Aorta (tissue), 5 donors: Measurements from ENCODE around the gene ANXA9. TPM values are rescaled to one million over a fixed set of nuclear protein-coding genes. Genes with fewer than 3 reads are reported as not detected.

Source experiments
- ATAC-seq: fragments of 200-7000 bp; cut with Tn5 transposase; one replicate; pipeline ENCODE4 v1.9.1; 2022; ENCODE audit warnings: moderate library complexity; ENCODE audit not compliant: low FRiP score
- DNase-seq, 2 donors: peaks; one replicate each; pipeline ENCODE4 v3.0.0-alpha.2; 2020
- H3K27ac ChIP-seq, 2 donors: one replicate each; pipeline ENCODE4 v1.5.1; 2013; ENCODE audit warnings: low read length in 2 of 2, mild to moderate bottlenecking in 2 of 2, moderate library complexity in 2 of 2, control low read depth in 1 of 2, inconsistent platforms in 1 of 2, low read depth in 1 of 2
- H3K27me3 ChIP-seq, 2 donors: one replicate each; pipeline ENCODE4 v1.6.1; 2013; ENCODE audit warnings: control low read depth in 1 of 2, low read length in 1 of 2, mild to moderate bottlenecking in 1 of 2, moderate library complexity in 1 of 2; ENCODE audit not compliant: insufficient read depth in 2 of 2, control insufficient read depth in 1 of 2
- H3K36me3 ChIP-seq, 2 donors: one replicate each; pipeline ENCODE4 v1.6.1; 2013; ENCODE audit warnings: control low read depth in 1 of 2, low read length in 1 of 2, mild to moderate bottlenecking in 1 of 2; ENCODE audit not compliant: insufficient read depth in 2 of 2, control insufficient read depth in 1 of 2
- H3K4me1 ChIP-seq, 2 donors: one replicate each; pipeline ENCODE4 v1.6.1; 2013; ENCODE audit warnings: low read length in 2 of 2, control low read depth in 1 of 2, mild to moderate bottlenecking in 1 of 2, moderate library complexity in 1 of 2; ENCODE audit not compliant: insufficient read depth in 2 of 2, control insufficient read depth in 1 of 2
- H3K4me3 ChIP-seq, 2 donors: one replicate each; pipeline ENCODE4 v1.5.1; 2013; ENCODE audit warnings: low read length in 2 of 2, control low read depth in 1 of 2, mild to moderate bottlenecking in 1 of 2
- H3K9me3 ChIP-seq: one replicate; pipeline ENCODE4 v1.6.1; 2013; ENCODE audit warnings: mild to moderate bottlenecking, low read length; ENCODE audit not compliant: control insufficient read depth
- WGBS, 2 donors: extraction: QIAGEN DNeasy Blood & Tissue Kit; methylation state at CpG; one replicate each; pipeline ENCODE4 v1.1.7; 2013; 5-methylcytosine and 5-hydroxymethylcytosine counted together
- intact Hi-C, 2 donors: fragments of 100-400 bp; cut with DNase I; formaldehyde crosslinking; loops; one replicate each; pipeline versions ENCODE4 v1.14.2 to v1.15.0; 2022
- polyA plus RNA-seq, 2 donors: library from polyadenylated mRNA; stranded (reverse); fragments of 200-250 nt; gene quantifications; one replicate each; pipeline ENCODE4 v1.2.3, GENCODE V29; 2013
- total RNA-seq, 2 donors: library from RNA; stranded (reverse); fragmentation: NEBNext Ultra II Directional; extraction: Animal tissue kit (Norgen Biotek cat#: 25700); gene quantifications; one replicate each; pipeline ENCODE4 v1.2.1, GENCODE V29; 2021
- donor health status: healthy with polysubstance abuse.
- donor health status: Bipolar disorder and iron deficiency.
- donor health status: DM: no; HTN: no; CAD: no.
- donor health status: DM: no; HTN: no; CAD: no.
- donor health status: DM: yes; HTN: yes; CAD: no.

ANXA9 gene
- total and polyA plus RNA-seq, 4 donors: 0.15 TPM; not detected in 3

- WGBS, 2 donors: 75 to 77% methylated on average over 4 of the region's 4 CpGs
- intact Hi-C loops: no loop called here
- no peaks in the 10 kb centered on the region for H3K36me3 ChIP-seq
- H3K27me3 ChIP-seq: no peaks in the 10 kb centered on the region
- H3K4me3 ChIP-seq: no peak overlapping the region
- no peak for ATAC-seq
- H3K27ac ChIP-seq: no peak overlapping the region
- H3K4me1 ChIP-seq: peaks cover 0 to 2% of the 10 kb centered on the region in 2 donors
- no peaks in the 10 kb centered on the region for H3K9me3 ChIP-seq
- no peak for DNase-seq
Measured at GRCh38 chr1:151011154-151011850, 29.2 kb downstream of the ANXA9 start.

DNA sequence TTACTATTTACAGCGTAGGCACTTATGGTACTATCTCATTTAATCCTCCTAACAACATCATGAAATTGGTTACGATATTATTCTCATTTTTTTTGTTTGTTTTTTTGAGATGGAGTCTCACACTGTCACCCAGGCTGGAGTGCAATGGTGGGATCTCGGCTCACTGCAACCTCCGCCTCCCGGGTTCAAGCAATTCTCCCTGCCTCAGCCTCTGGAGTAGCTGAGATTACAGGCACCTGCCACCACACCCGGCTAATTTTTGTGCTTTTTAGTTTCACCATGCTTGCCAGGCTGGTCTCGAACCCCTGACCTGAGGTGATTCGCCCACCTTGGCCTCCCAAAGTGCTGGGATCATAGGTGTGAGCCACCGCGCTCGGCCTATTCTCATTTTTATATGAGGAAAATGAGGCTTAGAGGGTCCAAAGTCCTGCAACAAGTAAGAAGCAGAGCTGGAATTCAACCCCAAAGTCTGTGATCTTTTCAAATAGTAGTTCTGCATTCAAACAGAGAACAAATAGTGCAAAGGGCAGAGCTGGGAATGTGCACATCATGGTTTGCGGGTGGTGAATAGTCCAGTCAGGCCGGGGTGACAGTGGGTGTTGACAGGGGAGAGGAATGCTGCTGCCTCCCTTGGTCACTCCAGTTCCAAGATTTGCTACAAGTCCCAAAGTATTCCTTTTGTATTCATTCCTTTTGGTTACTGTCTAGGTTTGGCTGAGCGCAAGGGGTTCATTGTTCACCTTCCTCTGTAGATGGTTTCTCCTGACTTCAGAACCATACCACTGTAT lies 30.8 kb downstream of the ANXA9 start:
- H3K36me3 ChIP-seq: no peaks in the 10 kb centered on the region
- no peak overlapping the region for H3K4me3 ChIP-seq
- ATAC-seq (no peak), DNase-seq (no peak)
- peaks cover 0 to 2% of the 10 kb centered on the region in 2 donors for H3K4me1 ChIP-seq
- H3K27ac ChIP-seq: no peak overlapping the region
- 83 to 84% methylated on average over 14 of the region's 14 CpGs for WGBS, 2 donors
- H3K9me3 ChIP-seq: no peaks in the 10 kb centered on the region
- intact Hi-C loops: no loop called here
- H3K27me3 ChIP-seq: no peaks in the 10 kb centered on the region

GRCh38 chr1:151013518-151013917 lies 31.4 kb downstream of the ANXA9 start:
- no peaks in the 10 kb centered on the region for H3K9me3 ChIP-seq
- no peaks in the 10 kb centered on the region for H3K27me3 ChIP-seq
- peak; percentile 27 for ATAC-seq
- intact Hi-C loops: no loop called here
- DNase-seq: no peak
- no peak overlapping the region for H3K4me3 ChIP-seq
- WGBS, 2 donors: 0 to 9% methylated on average over 2 of the region's 2 CpGs
- no peaks in the 10 kb centered on the region for H3K36me3 ChIP-seq
- H3K27ac ChIP-seq: no peak overlapping the region
- H3K4me1 ChIP-seq: peaks cover 0 to 2% of the 10 kb centered on the region in 2 donors

- Histone ChIP-seq H3K36me3 (peaks cover 0 to 8% of the 10 kb centered on the region in 2 donors), H3K9me3 (no peaks in the 10 kb centered on the region), H3K4me1 (no peaks in the 10 kb centered on the region), H3K4me3 (no peak overlapping the region), H3K27me3 (no peaks in the 10 kb centered on the region), H3K27ac (peak overlapping the region in 1 of 2 donors; percentile 48)
- intact Hi-C loops: loop anchor here in 1 of 2 donors (2.0 kb wide), 1 partner anchor 132 kb away; the partner anchor contains the start of gene TNFAIP8L2
- DNase-seq: peak; percentile 90 to 92
- WGBS, 2 donors: 22 to 30% methylated on average over 6 of the region's 6 CpGs
- peak; percentile 91 for ATAC-seq
Measured at GRCh38 chr1:151024540-151025146, 42.6 kb downstream of the ANXA9 start.

DNA sequence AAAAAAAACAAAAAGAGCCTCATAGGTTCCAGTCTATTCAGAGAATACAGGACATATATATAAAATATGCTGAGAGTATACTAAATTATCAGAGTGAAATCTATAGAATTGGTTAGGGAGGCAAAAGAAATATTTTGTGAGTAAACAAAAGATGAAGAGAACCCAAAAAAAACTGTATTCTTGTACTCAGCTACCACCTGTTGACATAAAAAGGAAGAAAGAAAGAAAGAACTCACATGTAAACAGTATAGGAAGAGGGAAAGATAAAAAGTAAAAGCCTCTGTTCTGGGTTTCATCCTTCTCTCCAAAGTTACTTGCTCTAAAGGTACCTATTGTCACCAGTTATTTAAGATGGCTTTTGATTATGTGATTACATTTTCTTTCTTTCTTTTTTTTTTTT lies 44.4 kb downstream of the ANXA9 start:
- H3K9me3 ChIP-seq: no peaks in the 10 kb centered on the region
- no peak overlapping the region for H3K4me3 ChIP-seq
- intact Hi-C loops: no loop called here
- H3K27me3 ChIP-seq: no peaks in the 10 kb centered on the region
- no peak overlapping the region for H3K27ac ChIP-seq
- DNase-seq (no peak), ATAC-seq (no peak)
- H3K4me1 ChIP-seq: no peaks in the 10 kb centered on the region
- H3K36me3 ChIP-seq: peaks cover 0 to 8% of the 10 kb centered on the region in 2 donors

GRCh38 chr1:151032164-151032563 lies 50.1 kb downstream of the ANXA9 start:
- DNase-seq (no peak), ATAC-seq (no peak)
- no peaks in the 10 kb centered on the region for H3K4me1 ChIP-seq
- no peaks in the 10 kb centered on the region for H3K9me3 ChIP-seq
- H3K4me3 ChIP-seq: no peak overlapping the region
- peaks cover 5 to 10% of the 10 kb centered on the region in 2 donors for H3K36me3 ChIP-seq
- WGBS, 2 donors: 95 to 97% methylated on average over 8 of the region's 8 CpGs
- no peak overlapping the region for H3K27ac ChIP-seq
- no peaks in the 10 kb centered on the region for H3K27me3 ChIP-seq
- intact Hi-C loops: no loop called here

- Histone ChIP-seq H3K9me3 (no peaks in the 10 kb centered on the region), H3K4me1 (no peaks in the 10 kb centered on the region), H3K27me3 (no peaks in the 10 kb centered on the region), H3K4me3 (no peak overlapping the region), H3K27ac (no peak overlapping the region), H3K36me3 (peaks cover 0 to 10% of the 10 kb centered on the region in 2 donors)
- intact Hi-C loops: no loop called here
- no peak for ATAC-seq
- WGBS, 2 donors: 88 to 93% methylated on average over 3 of the region's 3 CpGs
- DNase-seq: no peak
Measured at GRCh38 chr1:151035167-151035566, 53.1 kb downstream of the ANXA9 start.

GRCh38 chr1:151036356-151036755 lies 54.3 kb downstream of the ANXA9 start, which contains the start of gene BNIPL:
Gene BNIPL, plus strand, starts transcription at chr1:151036586. Its CDS starts 140 bp downstream, at chr1:151036726.
- peaks cover 0 to 10% of the 10 kb centered on the region in 2 donors for H3K36me3 ChIP-seq
- ATAC-seq (no peak), DNase-seq (no peak)
- no peak within 1 kb of the TSS for H3K27ac ChIP-seq
- no peak within 1 kb of the TSS for H3K4me3 ChIP-seq
- 49 to 65% methylated on average over 2 of the region's 2 CpGs for WGBS, 2 donors
- no peaks in the 10 kb centered on the region for H3K9me3 ChIP-seq
- intact Hi-C loops: no loop called here
- H3K4me1 ChIP-seq: no peaks in the 10 kb centered on the region
- no peaks in the 10 kb centered on the region for H3K27me3 ChIP-seq
